GM11168 (cell line): ENCODE results near the gene WLS.
"Not testable (repeated sequence)": the region's sequence is repeated elsewhere in the genome, so short reads cannot be mapped to it uniquely, and the experiment has no call there.

Source experiments
- in situ Hi-C: fragments of 300-500 bp; cut with MboI; formaldehyde crosslinking; loops from one replicate; pipeline ENCODE4 v1.12.0; 2022; ENCODE audit warnings: low sequenced_read_pairs; ENCODE audit not compliant: unreplicated experiment

Gene WLS

GRCh38 chr1:68173936-68174737 lies 58.2 kb downstream of the WLS start:
- in situ Hi-C loops: no loop called here

GRCh38 chr1:68173283-68173935 lies 58.9 kb downstream of the WLS start:
- in situ Hi-C loops: no loop called here

GRCh38 chr1:68171795-68172194 lies 60.5 kb downstream of the WLS start:
- in situ Hi-C loops: not testable (repeated sequence)

GRCh38 chr1:68168545-68169171 lies 63.7 kb downstream of the WLS start:
- in situ Hi-C loops: no loop called here

- in situ Hi-C loops: no loop called here
Observed at GRCh38 chr1:68167211-68167610, 65.1 kb downstream of the WLS start.

GRCh38 chr1:68166348-68166747 lies 66.0 kb downstream of the WLS start:
- in situ Hi-C loops: no loop called here

- in situ Hi-C loops: no loop called here
Observed at GRCh38 chr1:68165665-68166064, 66.7 kb downstream of the WLS start.

GRCh38 chr1:68164918-68165317 lies 67.4 kb downstream of the WLS start:
- in situ Hi-C loops: no loop called here

GRCh38 chr1:68163220-68163619 lies 69.1 kb downstream of the WLS start:
- in situ Hi-C loops: no loop called here

GRCh38 chr1:68162761-68163160 lies 69.6 kb downstream of the WLS start:
- in situ Hi-C loops: no loop called here

GRCh38 chr1:68161672-68162071 lies 70.7 kb downstream of the WLS start:
- in situ Hi-C loops: not testable (repeated sequence)

- in situ Hi-C loops: not testable (repeated sequence)
Observed at GRCh38 chr1:68160935-68161334, 71.4 kb downstream of the WLS start.

- in situ Hi-C loops: no loop called here
Observed at GRCh38 chr1:68160021-68160420, 72.3 kb downstream of the WLS start.

GRCh38 chr1:68158837-68159236 lies 73.5 kb downstream of the WLS start:
- in situ Hi-C loops: no loop called here

GRCh38 chr1:68157416-68157815 lies 74.9 kb downstream of the WLS start:
- in situ Hi-C loops: no loop called here

GRCh38 chr1:68151690-68152089 lies 80.6 kb downstream of the WLS start:
- in situ Hi-C loops: no loop called here

GRCh38 chr1:68149907-68150306 lies 82.4 kb downstream of the WLS start:
- in situ Hi-C loops: no loop called here

GRCh38 chr1:68149110-68149798 lies 83.1 kb downstream of the WLS start:
- in situ Hi-C loops: no loop called here

- in situ Hi-C loops: no loop called here
Observed at GRCh38 chr1:68148631-68149030, 83.7 kb downstream of the WLS start.

- in situ Hi-C loops: no loop called here
Observed at GRCh38 chr1:68147534-68148171, 84.7 kb downstream of the WLS start.
